ENCODE measurements around the gene UBALD1.

Gene UBALD1

GRCh38 chr16:4594433-4595410 lies 20.0 kb downstream of the UBALD1 start:
- DNase-seq (ENCODE audit: low read depth) = no peak
- H3K4me3 ChIP-seq (ENCODE audit: low read depth, low read length) = no peak overlapping the region
- TF ChIP-seq CTCF (conservative IDR thresholded peaks at IDR 0.05; ENCODE audit: low read depth, low read length) = no peak

GRCh38 chr16:4593086-4593485 lies 21.6 kb downstream of the UBALD1 start:
- peak; percentile 6 for TF ChIP-seq CTCF (conservative IDR thresholded peaks at IDR 0.05; ENCODE audit: low read depth, low read length)
- peak; percentile 69 for DNase-seq (ENCODE audit: low read depth)
- H3K4me3 ChIP-seq (ENCODE audit: low read depth, low read length) = no peak overlapping the region

- no peak for TF ChIP-seq CTCF (conservative IDR thresholded peaks at IDR 0.05; ENCODE audit: low read depth, low read length)
- H3K4me3 ChIP-seq (ENCODE audit: low read depth, low read length) = no peak overlapping the region
These were observed 22.8 kb downstream of the UBALD1 start for GRCh38 chr16:4591706-4592470.

GRCh38 chr16:4591191-4591590 lies 23.5 kb downstream of the UBALD1 start:
- TF ChIP-seq CTCF (conservative IDR thresholded peaks at IDR 0.05; ENCODE audit: low read depth, low read length) = no peak
- no peak overlapping the region for H3K4me3 ChIP-seq (ENCODE audit: low read depth, low read length)
- DNase-seq (ENCODE audit: low read depth) = no peak

More at GRCh38 chr16:4591706-4592470, 22.8 kb downstream of the UBALD1 start:
- no peak for DNase-seq (ENCODE audit: low read depth)

- H3K4me3 ChIP-seq (ENCODE audit: low read depth, low read length) = no peak overlapping the region
- TF ChIP-seq CTCF (conservative IDR thresholded peaks at IDR 0.05; ENCODE audit: low read depth, low read length) = no peak
- no peak for DNase-seq (ENCODE audit: low read depth)
These were observed 25.7 kb downstream of the UBALD1 start for GRCh38 chr16:4588961-4589360.

GRCh38 chr16:4588386-4588785 lies 26.3 kb downstream of the UBALD1 start:
- no peak for TF ChIP-seq CTCF (conservative IDR thresholded peaks at IDR 0.05; ENCODE audit: low read depth, low read length)
- no peak overlapping the region for H3K4me3 ChIP-seq (ENCODE audit: low read depth, low read length)
- DNase-seq (ENCODE audit: low read depth) = no peak

All from choroid plexus epithelial cell (primary cell).